Measurements from ENCODE around the gene PLVAP.

PLVAP gene

GRCh38 chr19:17398902-17399527 is 21.9 kb upstream of the PLVAP start:
- no peak for TF ChIP-seq CTCF (IDR thresholded peaks at IDR 0.05; ENCODE audit: low read depth, low read length)
- H3K4me3 ChIP-seq (replicated peaks in 1 of 2; ENCODE audit: low read depth in 2 of 2, low read length in 2 of 2), result no peak overlapping the region
- DNase-seq (ENCODE audit: low read depth in 2 of 2), result no peak

GRCh38 chr19:17394891-17395415 is 17.8 kb upstream of the PLVAP start:
- DNase-seq (ENCODE audit: low read depth in 2 of 2), result peak; percentile 60 to 79
- TF ChIP-seq CTCF (IDR thresholded peaks at IDR 0.05; ENCODE audit: low read depth, low read length), result peak; percentile 84
- H3K4me3 ChIP-seq (replicated peaks in 1 of 2; ENCODE audit: low read depth in 2 of 2, low read length in 2 of 2), result no peak overlapping the region

- no peak for DNase-seq (ENCODE audit: low read depth in 2 of 2)
- TF ChIP-seq CTCF (IDR thresholded peaks at IDR 0.05; ENCODE audit: low read depth, low read length), result no peak
- no peak within 1 kb of the TSS for H3K4me3 ChIP-seq (replicated peaks in 1 of 2; ENCODE audit: low read depth in 2 of 2, low read length in 2 of 2)
These were observed 16.8 kb upstream of the PLVAP start, which contains the start of gene CCDC194 for GRCh38 chr19:17393914-17394313. Gene CCDC194 (minus strand): TSS chr19:17394196. CDS start chr19:17394158, 38 bp downstream.

- no peak for DNase-seq (ENCODE audit: low read depth in 2 of 2)
These were observed 15.9 kb upstream of the PLVAP start for GRCh38 chr19:17393002-17393401.

GRCh38 chr19:17391371-17392151 is 14.4 kb upstream of the PLVAP start:
- no peak for DNase-seq (ENCODE audit: low read depth in 2 of 2)
- peak overlapping the region; percentile 11 to 64 for H3K4me3 ChIP-seq (replicated peaks in 1 of 2; ENCODE audit: low read depth in 2 of 2, low read length in 2 of 2)
- no peak for TF ChIP-seq CTCF (IDR thresholded peaks at IDR 0.05; ENCODE audit: low read depth, low read length)

More at GRCh38 chr19:17393002-17393401, 15.9 kb upstream of the PLVAP start:
- H3K4me3 ChIP-seq (replicated peaks in 1 of 2; ENCODE audit: low read depth in 2 of 2, low read length in 2 of 2), result no peak overlapping the region
- no peak for TF ChIP-seq CTCF (IDR thresholded peaks at IDR 0.05; ENCODE audit: low read depth, low read length)

- DNase-seq (ENCODE audit: low read depth in 2 of 2), result peak; percentile 85 to 94
- peak; percentile 37 for TF ChIP-seq CTCF (IDR thresholded peaks at IDR 0.05; ENCODE audit: low read depth, low read length)
- H3K4me3 ChIP-seq (replicated peaks in 1 of 2; ENCODE audit: low read depth in 2 of 2, low read length in 2 of 2), result peak overlapping the region; percentile 58 to 64
These were observed 13.7 kb upstream of the PLVAP start for GRCh38 chr19:17390665-17391370.
